SK-N-SH (cell line): ENCODE data around the gene PCIF1. TPM values are rescaled to one million over a fixed set of nuclear protein-coding genes. Genes with fewer than 3 reads are reported as not detected.
A peak's percentile ranks its signal among the peaks of the same experiment; 100 is the strongest.

Source experiments
- CTCF ChIA-PET: fragments of 300-600, 350-600 bp; formaldehyde crosslinking; extraction: SDS; loops from one replicate; lab custom pipeline; 2021; lab: Yijun Ruan, JAX
- POLR2A ChIA-PET: fragments of 350-600 bp; sonication (Branson Sonifier 250); formaldehyde crosslinking; extraction: SDS; loops from one replicate; lab custom pipeline; 2020; ENCODE audit warnings: antibody characterized with exemption, inconsistent platforms; lab: Yijun Ruan, JAX
- DNase-seq: peaks from one replicate; pipeline ENCODE4 v3.0.0; 2012
- H2AFZ ChIP-seq: fragments of 200-600 bp; sonication (generic); 2 replicates; pipeline ENCODE4 v1.8.1; 2016; ENCODE audit warnings: antibody characterized with exemption, mild to moderate bottlenecking, low read depth
- H3F3A ChIP-seq: fragments of 200-600 bp; sonication (generic); replicated peaks from 2 replicates; pipeline ENCODE3; 2016; ENCODE audit warnings: antibody characterized with exemption, mild to moderate bottlenecking; ENCODE audit not compliant: insufficient read depth
- H3K27ac ChIP-seq, 2 experiments: fragments of 200-500 bp in 1 of 2; fragments of 200-600 bp in 1 of 2; sonication (Bioruptor generic) in 1 of 2; sonication (generic), shearing (Covaris generic) in 1 of 2; 2 replicates each; pipeline versions ENCODE4 v1.5.1 to v1.6.1; 2014 to 2016; ENCODE audit warnings: low read depth in 2 of 2, inconsistent platforms in 1 of 2, low read length in 1 of 2, mild to moderate bottlenecking in 1 of 2, mixed read lengths in 1 of 2
- H3K27me3 ChIP-seq: fragments of 200-600 bp; sonication (generic), shearing (Covaris generic); 2 replicates; pipeline ENCODE4 v1.6.1; 2016; ENCODE audit warnings: mixed run types; ENCODE audit not compliant: insufficient read depth
- H3K36me3 ChIP-seq, 2 experiments: fragments of 200-500 bp in 1 of 2; fragments of 200-600 bp in 1 of 2; sonication (Bioruptor generic) in 1 of 2; sonication (generic) in 1 of 2; replicated peaks in 1 of 2; 2 replicates each; pipeline versions ENCODE3 to v1.5.1; 2014 to 2016; ENCODE audit warnings: low read length in 1 of 2, mild to moderate bottlenecking in 1 of 2; ENCODE audit not compliant: insufficient read depth in 2 of 2, control insufficient read depth in 1 of 2
- H3K4me1 ChIP-seq, 2 experiments: fragments of 200-500 bp in 1 of 2; fragments of 200-600 bp in 1 of 2; sonication (Bioruptor generic) in 1 of 2; sonication (generic), shearing (Covaris generic) in 1 of 2; 2 replicates each; pipeline versions ENCODE4 v1.5.1 to v1.6.1; 2014 to 2016; ENCODE audit warnings: low read depth in 1 of 2, low read length in 1 of 2, mixed run types in 1 of 2; ENCODE audit not compliant: insufficient read depth in 2 of 2, control insufficient read depth in 1 of 2
- H3K4me2 ChIP-seq: fragments of 200-600 bp; sonication (generic), shearing (Covaris generic); 2 replicates; pipeline ENCODE4 v1.6.1; 2017; ENCODE audit warnings: mixed run types
- H3K4me3 ChIP-seq, 2 experiments: fragments of 200-500 bp in 1 of 2; fragments of 200-600 bp in 1 of 2; sonication (Bioruptor generic) in 1 of 2; sonication (generic), shearing (Covaris generic) in 1 of 2; 2 replicates each; pipeline versions ENCODE4 v1.5.1 to v1.8.1; 2014 to 2016; ENCODE audit warnings: low read depth in 2 of 2, inconsistent platforms in 1 of 2, low read length in 1 of 2, mild to moderate bottlenecking in 1 of 2, mixed read lengths in 1 of 2, moderate library complexity in 1 of 2
- H3K79me2 ChIP-seq: fragments of 200-600 bp; sonication (generic); 2 replicates; pipeline ENCODE4 v1.8.1; 2017; ENCODE audit warnings: mild to moderate bottlenecking; ENCODE audit not compliant: insufficient read depth
- H3K9ac ChIP-seq: fragments of 200-600 bp; sonication (generic); 2 replicates; pipeline ENCODE4 v1.6.1; 2017; ENCODE audit warnings: mixed run types
- H3K9me2 ChIP-seq: fragments of 200-600 bp; sonication (generic); 2 replicates; pipeline ENCODE4 v1.6.1; 2017; ENCODE audit warnings: mixed run types
- H3K9me3 ChIP-seq: fragments of 200-600 bp; sonication (generic); 2 replicates; pipeline ENCODE4 v1.6.1; 2017; ENCODE audit warnings: mixed run types, mild to moderate bottlenecking, moderate library complexity
- H4K20me1 ChIP-seq: fragments of 200-600 bp; sonication (generic); 2 replicates; pipeline ENCODE4 v1.6.1; 2017; ENCODE audit warnings: mild to moderate bottlenecking, mixed run types; ENCODE audit not compliant: insufficient read depth
- CHD2 ChIP-seq: fragments of 150-350 bp; IDR thresholded peaks from 2 replicates; pipeline ENCODE4 v1.6.1; 2018; ENCODE audit warnings: low read length; ENCODE audit not compliant: partially characterized antibody
- CTCF ChIP-seq: fragments of 200-600 bp; sonication (generic); IDR thresholded peaks from 2 replicates; pipeline ENCODE4 v1.6.1; 2017; ENCODE audit warnings: antibody characterized with exemption, mild to moderate bottlenecking, moderate library complexity
- FOXJ3 ChIP-seq: sonication (generic); formaldehyde crosslinking; IDR thresholded peaks from 2 replicates; pipeline ENCODE4 v1.5.1; 2020; ENCODE audit warnings: mild to moderate bottlenecking, missing genetic modification reagents
- JUND ChIP-seq: IDR thresholded peaks from 2 replicates; pipeline ENCODE4 v1.4.0; 2012
- POLR2AphosphoS5 ChIP-seq: IDR thresholded peaks from 2 replicates; pipeline ENCODE4 v1.6.1; 2012; ENCODE audit warnings: low read depth, low read length
- SMC3 ChIP-seq: IDR thresholded peaks from 2 replicates; pipeline ENCODE4 v1.6.1; 2012; ENCODE audit warnings: low read depth, low read length, improper control_type of control experiment
- USF2 ChIP-seq: fragments of 150-350 bp; IDR thresholded peaks from 2 replicates; pipeline ENCODE4 v1.6.1; 2017; ENCODE audit warnings: antibody characterized with exemption, low read length, low read depth, borderline replicate concordance
- YY1 ChIP-seq: IDR thresholded peaks from 2 replicates; pipeline ENCODE4 v1.4.0; 2012; ENCODE audit warnings: low read depth, mild to moderate bottlenecking
- ZBTB33 ChIP-seq: IDR thresholded peaks from 2 replicates; pipeline ENCODE4 v1.4.0; 2012; ENCODE audit warnings: low read depth, borderline replicate concordance
- WGBS: methylation state at CpG from one replicate; pipeline ENCODE4 v1.1.6; 2017; ENCODE audit warnings: low lambda C conversion rate; 5-methylcytosine and 5-hydroxymethylcytosine counted together
- polyA plus RNA-seq, 3 experiments: library from polyadenylated mRNA; depleted of rRNA; stranded (reverse); fragments of >200 nt; gene quantifications; 2 replicates each; pipeline ENCODE4 v1.2.3, GENCODE V29; 2012
- TF ChIP-seq, protein P1 (sequence below): IDR thresholded peaks from 2 replicates; pipeline ENCODE4 v1.6.1; 2012; ENCODE audit warnings: mild to moderate bottlenecking, low read depth, low read length, moderate library complexity
- TF ChIP-seq, protein P2 (sequence below): IDR thresholded peaks from 2 replicates; pipeline ENCODE4 v1.4.0; 2012; ENCODE audit warnings: low read depth

PCIF1 gene
- polyA plus RNA-seq, 1 of the 3 experiments (the other 2 are of a cell fraction), result 23.1 TPM

- TF ChIP-seq, protein P1, sequence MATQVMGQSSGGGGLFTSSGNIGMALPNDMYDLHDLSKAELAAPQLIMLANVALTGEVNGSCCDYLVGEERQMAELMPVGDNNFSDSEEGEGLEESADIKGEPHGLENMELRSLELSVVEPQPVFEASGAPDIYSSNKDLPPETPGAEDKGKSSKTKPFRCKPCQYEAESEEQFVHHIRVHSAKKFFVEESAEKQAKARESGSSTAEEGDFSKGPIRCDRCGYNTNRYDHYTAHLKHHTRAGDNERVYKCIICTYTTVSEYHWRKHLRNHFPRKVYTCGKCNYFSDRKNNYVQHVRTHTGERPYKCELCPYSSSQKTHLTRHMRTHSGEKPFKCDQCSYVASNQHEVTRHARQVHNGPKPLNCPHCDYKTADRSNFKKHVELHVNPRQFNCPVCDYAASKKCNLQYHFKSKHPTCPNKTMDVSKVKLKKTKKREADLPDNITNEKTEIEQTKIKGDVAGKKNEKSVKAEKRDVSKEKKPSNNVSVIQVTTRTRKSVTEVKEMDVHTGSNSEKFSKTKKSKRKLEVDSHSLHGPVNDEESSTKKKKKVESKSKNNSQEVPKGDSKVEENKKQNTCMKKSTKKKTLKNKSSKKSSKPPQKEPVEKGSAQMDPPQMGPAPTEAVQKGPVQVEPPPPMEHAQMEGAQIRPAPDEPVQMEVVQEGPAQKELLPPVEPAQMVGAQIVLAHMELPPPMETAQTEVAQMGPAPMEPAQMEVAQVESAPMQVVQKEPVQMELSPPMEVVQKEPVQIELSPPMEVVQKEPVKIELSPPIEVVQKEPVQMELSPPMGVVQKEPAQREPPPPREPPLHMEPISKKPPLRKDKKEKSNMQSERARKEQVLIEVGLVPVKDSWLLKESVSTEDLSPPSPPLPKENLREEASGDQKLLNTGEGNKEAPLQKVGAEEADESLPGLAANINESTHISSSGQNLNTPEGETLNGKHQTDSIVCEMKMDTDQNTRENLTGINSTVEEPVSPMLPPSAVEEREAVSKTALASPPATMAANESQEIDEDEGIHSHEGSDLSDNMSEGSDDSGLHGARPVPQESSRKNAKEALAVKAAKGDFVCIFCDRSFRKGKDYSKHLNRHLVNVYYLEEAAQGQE, result no peak
- TF ChIP-seq POLR2AphosphoS5 (no peak), USF2 (no peak), YY1 (no peak), CHD2 (no peak), FOXJ3 (CRISPR knock-in tag) (no peak)
- TF ChIP-seq, protein P2, sequence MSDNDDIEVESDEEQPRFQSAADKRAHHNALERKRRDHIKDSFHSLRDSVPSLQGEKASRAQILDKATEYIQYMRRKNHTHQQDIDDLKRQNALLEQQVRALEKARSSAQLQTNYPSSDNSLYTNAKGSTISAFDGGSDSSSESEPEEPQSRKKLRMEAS, result peak; percentile 77
Observed at GRCh38 chr20:45890077-45890984, 44.2 kb upstream of the PCIF1 start (continued).

GRCh38 chr20:45890985-45891983 is 43.2 kb upstream of the PCIF1 start, which contains the start of the genes CTSA and NEURL2:
Gene CTSA, plus strand, starts transcription at chr20:45891335. Its CDS starts 234 bp downstream, at chr20:45891569.
Gene NEURL2, minus strand, starts transcription at chr20:45891208. Its CDS starts 217 bp downstream, at chr20:45890991.
- Histone ChIP-seq H3K79me2 (peaks cover 19% of the 10 kb centered on the region), H3F3A (peaks cover 4% of the 10 kb centered on the region), H3K9me3 (no peaks in the 10 kb centered on the region), H3K4me3 (peak within 1 kb of the TSS; percentile 78 to 90), H3K4me2 (peak within 1 kb of the TSS; percentile 94), H3K4me1 (peaks cover 0 to 9% of the 10 kb centered on the region in 2 experiments; a peak in 2 of 4 replicates), H3K36me3 (peaks cover 12 to 23% of the 10 kb centered on the region in 2 experiments), H3K27me3 (no peaks in the 10 kb centered on the region), H4K20me1 (no peaks in the 10 kb centered on the region), H2AFZ (peak within 1 kb of the TSS; percentile 72), H3K9me2 (no peaks in the 10 kb centered on the region), H3K9ac (peak within 1 kb of the TSS; percentile 82), H3K27ac (peak within 1 kb of the TSS; percentile 58 to 89)
- peak; percentile 99 for DNase-seq
- CTCF ChIA-PET, result interaction anchor here (0.9 to 4.5 kb wide), 20 partner anchors 8 to 96 kb away, joined by 3 to 41 read pairs (median 9); partner anchors contain the start of genes ACOT8, PCIF1 and ZSWIM1
- under 1% methylated on average over 21 of the region's 78 CpGs for WGBS
- POLR2A ChIA-PET, result interaction anchor here (0.8 to 2.8 kb wide), 11 partner anchors 10 to 80 kb away, joined by 3 to 26 read pairs (median 5); partner anchors contain the start of genes ACOT8, PCIF1, PLTP and SNX21
- no peak for TF ChIP-seq SMC3
- peak; percentile 47; the same call in 1 of the 2 replicates for TF ChIP-seq JUND
- TF ChIP-seq, protein P1, result peak; percentile 60; the same call in 1 of the 2 replicates
- TF ChIP-seq YY1, result peak; percentile 86
- peak; percentile 25; the same call in 1 of the 2 replicates for TF ChIP-seq ZBTB33
- TF ChIP-seq CTCF, result no peak
